Neuronal stem cell (in vitro differentiated cells): ENCODE results near the gene RSBN1. TPM values are rescaled to one million over a fixed set of nuclear protein-coding genes. Genes with fewer than 3 reads are reported as not detected.

ENCODE experiments used
- DNase-seq: peaks from one replicate; pipeline ENCODE4 v3.0.0-alpha.2; 2013; ENCODE audit warnings: low spot score
- H2AFZ ChIP-seq: one replicate; pipeline ENCODE4 v1.6.1; 2013; ENCODE audit warnings: mild to moderate bottlenecking, low read length, inconsistent platforms
- H2AK5ac ChIP-seq: 2 replicates; pipeline ENCODE4 v1.6.1; 2013; ENCODE audit warnings: low read depth, mild to moderate bottlenecking, inconsistent platforms, low read length, moderate library complexity, mixed read lengths
- H2BK120ac ChIP-seq: 2 replicates; pipeline ENCODE4 v1.6.1; 2013; ENCODE audit warnings: low read depth, mild to moderate bottlenecking, inconsistent platforms, low read length, moderate library complexity, mixed read lengths
- H2BK12ac ChIP-seq: one replicate; pipeline ENCODE4 v1.6.1; 2013; ENCODE audit warnings: low read length, inconsistent platforms
- H2BK15ac ChIP-seq: 2 replicates; pipeline ENCODE4 v1.6.1; 2013; ENCODE audit warnings: mild to moderate bottlenecking, low read length, inconsistent platforms, mixed read lengths
- H2BK5ac ChIP-seq: one replicate; pipeline ENCODE4 v1.6.1; 2013; ENCODE audit warnings: inconsistent platforms, mild to moderate bottlenecking, low read length, moderate library complexity
- H3K14ac ChIP-seq: one replicate; pipeline ENCODE4 v1.6.1; 2013; ENCODE audit warnings: low read length, inconsistent platforms
- H3K18ac ChIP-seq: 2 replicates; pipeline ENCODE4 v1.6.1; 2013; ENCODE audit warnings: low read length, inconsistent platforms
- H3K23ac ChIP-seq: 2 replicates; pipeline ENCODE4 v1.6.1; 2013; ENCODE audit warnings: low read depth, mild to moderate bottlenecking, mixed read lengths, low read length, inconsistent platforms; ENCODE audit not compliant: poor library complexity
- H3K27ac ChIP-seq: replicated peaks from 3 replicates; pipeline ENCODE4 v1.5.1; 2013; ENCODE audit warnings: low read length, inconsistent platforms
- H3K27me3 ChIP-seq, 3 experiments: 2 replicates each; pipeline ENCODE4 v1.6.1; 2013; ENCODE audit warnings: low read length in 3 of 3, mild to moderate bottlenecking in 2 of 3, inconsistent platforms in 1 of 3, low read depth in 1 of 3, mixed read lengths in 1 of 3, moderate library complexity in 1 of 3; ENCODE audit not compliant: control insufficient read depth in 3 of 3, insufficient read depth in 3 of 3
- H3K36me3 ChIP-seq, 2 donors: replicated peaks in 1 of 2; 2 replicates each; pipeline ENCODE4 v1.6.1; 2013; ENCODE audit warnings: low read length in 2 of 2; ENCODE audit not compliant: control insufficient read depth in 2 of 2, insufficient read depth in 2 of 2
- H3K4ac ChIP-seq: 2 replicates; pipeline ENCODE4 v1.6.1; 2013; ENCODE audit warnings: inconsistent platforms, mild to moderate bottlenecking, low read length, moderate library complexity
- H3K4me1 ChIP-seq, 2 donors: 1 replicate in 1 of 2; 2 replicates in 1 of 2; pipeline ENCODE4 v1.6.1; 2013; ENCODE audit warnings: low read length in 2 of 2, low read depth in 1 of 2; ENCODE audit not compliant: control insufficient read depth in 2 of 2, insufficient read depth in 1 of 2
- H3K4me2 ChIP-seq: one replicate; pipeline ENCODE4 v1.6.1; 2013; ENCODE audit warnings: mild to moderate bottlenecking, low read length, inconsistent platforms; ENCODE audit not compliant: insufficient read depth, poor library complexity, severe bottlenecking
- H3K4me3 ChIP-seq, 2 donors: 2 replicates each; pipeline ENCODE4 v1.5.1; 2013; ENCODE audit warnings: low read length in 2 of 2, mild to moderate bottlenecking in 2 of 2, inconsistent platforms in 1 of 2, moderate library complexity in 1 of 2
- H3K79me1 ChIP-seq: one replicate; pipeline ENCODE4 v1.6.1; 2013; ENCODE audit warnings: low read depth, mild to moderate bottlenecking, inconsistent platforms, low read length, moderate library complexity
- H3K9ac ChIP-seq: one replicate; pipeline ENCODE4 v1.6.1; 2013; ENCODE audit warnings: mild to moderate bottlenecking, low read depth, low read length, inconsistent platforms; ENCODE audit not compliant: poor library complexity
- H3K9me3 ChIP-seq, 2 donors: replicated peaks in 1 of 2; 2 replicates each; pipeline versions ENCODE3 to v1.6.1; 2013; ENCODE audit warnings: low read length in 2 of 2, mild to moderate bottlenecking in 2 of 2, inconsistent platforms in 1 of 2, low read depth in 1 of 2, mixed read lengths in 1 of 2, moderate library complexity in 1 of 2; ENCODE audit not compliant: control insufficient read depth in 2 of 2, insufficient read depth in 1 of 2
- H4K8ac ChIP-seq: one replicate; pipeline ENCODE4 v1.6.1; 2013; ENCODE audit warnings: low read depth, mild to moderate bottlenecking, inconsistent platforms, low read length, moderate library complexity
- H4K91ac ChIP-seq: one replicate; pipeline ENCODE4 v1.6.1; 2013; ENCODE audit warnings: low read length, low read depth, mild to moderate bottlenecking, inconsistent platforms; ENCODE audit not compliant: poor library complexity
- WGBS, 2 donors: extraction: QIAGEN DNeasy Blood & Tissue Kit; methylation state at CpG; one replicate each; pipeline ENCODE4 v1.1.7; 2013; ENCODE audit warnings: missing lambda C conversion rate in 2 of 2, mixed read lengths in 1 of 2; ENCODE audit not compliant: insufficient read length in 2 of 2, insufficient replicate concordance in 1 of 2; ENCODE audit errors: extremely low coverage in 2 of 2; 5-methylcytosine and 5-hydroxymethylcytosine counted together
- polyA plus RNA-seq, 2 experiments: library from polyadenylated mRNA; stranded (reverse); fragments of 200-250 nt; gene quantifications; one replicate each; pipeline ENCODE4 v1.2.3, GENCODE V29; 2013

The RSBN1 gene
- polyA plus RNA-seq (2013, experiment 1 of 2) = 16.0 TPM
- 17.4 TPM for polyA plus RNA-seq (2013, experiment 2 of 2)

GRCh38 chr1:113811888-113812660 is at the start of gene RSBN1:
TSS of gene RSBN1 (minus strand) at chr1:113812476. CDS start at chr1:113812412, 64 bp downstream.
- no peak within 1 kb of the TSS for H2BK12ac ChIP-seq
- H2BK15ac ChIP-seq = peak within 1 kb of the TSS; percentile 61
- peak within 1 kb of the TSS; percentile 96 for H3K23ac ChIP-seq
- peak within 1 kb of the TSS; percentile 96 for H3K9ac ChIP-seq
- no peak within 1 kb of the TSS for H3K4ac ChIP-seq
- H3K14ac ChIP-seq = peak within 1 kb of the TSS; percentile 99
- peak within 1 kb of the TSS; percentile 89 for H2AK5ac ChIP-seq
- peaks cover 1 to 4% of the 10 kb centered on the region in 2 donors for H3K4me1 ChIP-seq
- H2BK5ac ChIP-seq = no peak within 1 kb of the TSS
- peak within 1 kb of the TSS; percentile 95 for H2AFZ ChIP-seq
- no CpG with 5 or more reads among the region's 82 CpGs for WGBS, 2 donors
- H3K36me3 ChIP-seq = peaks cover 0 to 13% of the 10 kb centered on the region in 2 donors
- no peak within 1 kb of the TSS for H2BK120ac ChIP-seq
- H3K18ac ChIP-seq = peak within 1 kb of the TSS; percentile 78
- peak within 1 kb of the TSS; percentile 35 for H3K4me2 ChIP-seq
- H4K8ac ChIP-seq = peak within 1 kb of the TSS; percentile 21
- H3K4me3 ChIP-seq = peak within 1 kb of the TSS; percentile 92 to 100
- H3K79me1 ChIP-seq = peaks cover 4% of the 10 kb centered on the region
- no peaks in the 10 kb centered on the region for H3K27me3 ChIP-seq
- peak; percentile 98 for DNase-seq
- peak within 1 kb of the TSS; percentile 82 for H3K27ac ChIP-seq
- H4K91ac ChIP-seq = no peak within 1 kb of the TSS
- H3K9me3 ChIP-seq = peaks cover 0 to 11% of the 10 kb centered on the region in 2 donors

- Histone ChIP-seq H3K36me3 (no peaks in the 10 kb centered on the region), H3K27ac (no peak overlapping the region), H3K4ac (no peak overlapping the region), H3K79me1 (no peaks in the 10 kb centered on the region), H3K14ac (no peak overlapping the region), H3K9me3 (no peaks in the 10 kb centered on the region), H3K4me1 (no peaks in the 10 kb centered on the region), H2AK5ac (no peak overlapping the region), H3K9ac (no peak overlapping the region), H2BK120ac (no peak overlapping the region), H2BK15ac (no peak overlapping the region), H4K91ac (no peak overlapping the region), H2BK5ac (no peak overlapping the region), H2AFZ (no peak overlapping the region), H3K23ac (no peak overlapping the region), H3K4me2 (no peak overlapping the region), H2BK12ac (no peak overlapping the region), H4K8ac (no peak overlapping the region), H3K27me3 (no peaks in the 10 kb centered on the region), H3K4me3 (no peak overlapping the region), H3K18ac (no peak overlapping the region)
- DNase-seq = no peak
- WGBS, 2 donors = no CpG with 5 or more reads among the region's 5 CpGs
Measured at GRCh38 chr1:113861641-113862040, 49.4 kb upstream of the RSBN1 start.

- no peak overlapping the region for H3K4ac ChIP-seq
- H3K9ac ChIP-seq = no peak overlapping the region
- no peaks in the 10 kb centered on the region for H3K36me3 ChIP-seq
- H2BK120ac ChIP-seq = no peak overlapping the region
- H3K27me3 ChIP-seq = no peaks in the 10 kb centered on the region
- no peaks in the 10 kb centered on the region for H3K4me1 ChIP-seq
- no peak overlapping the region for H2AFZ ChIP-seq
- H4K91ac ChIP-seq = no peak overlapping the region
- no peak overlapping the region for H3K23ac ChIP-seq
- WGBS, 2 donors = no CpG with 5 or more reads among the region's 3 CpGs
- no peak overlapping the region for H2AK5ac ChIP-seq
- no peaks in the 10 kb centered on the region for H3K79me1 ChIP-seq
- no peak overlapping the region for H3K27ac ChIP-seq
- no peak overlapping the region for H3K4me2 ChIP-seq
- no peaks in the 10 kb centered on the region for H3K9me3 ChIP-seq
- no peak for DNase-seq
- no peak overlapping the region for H3K4me3 ChIP-seq
- no peak overlapping the region for H2BK5ac ChIP-seq
- H2BK12ac ChIP-seq = no peak overlapping the region
- no peak overlapping the region for H3K18ac ChIP-seq
- no peak overlapping the region for H3K14ac ChIP-seq
- H2BK15ac ChIP-seq = no peak overlapping the region
- H4K8ac ChIP-seq = no peak overlapping the region
Measured at GRCh38 chr1:113860891-113861290, 48.6 kb upstream of the RSBN1 start.

GRCh38 chr1:113859478-113860175 is 47.4 kb upstream of the RSBN1 start:
- Histone ChIP-seq H2BK15ac (no peak overlapping the region), H3K4me2 (no peak overlapping the region), H3K27ac (no peak overlapping the region), H2BK120ac (no peak overlapping the region), H2AK5ac (no peak overlapping the region), H2AFZ (no peak overlapping the region), H3K18ac (no peak overlapping the region), H4K8ac (no peak overlapping the region), H3K27me3 (no peaks in the 10 kb centered on the region), H4K91ac (no peak overlapping the region), H3K4ac (no peak overlapping the region), H3K36me3 (no peaks in the 10 kb centered on the region), H3K9ac (no peak overlapping the region), H3K9me3 (no peaks in the 10 kb centered on the region), H2BK5ac (no peak overlapping the region), H2BK12ac (no peak overlapping the region), H3K23ac (no peak overlapping the region), H3K4me3 (no peak overlapping the region), H3K4me1 (no peaks in the 10 kb centered on the region), H3K79me1 (no peaks in the 10 kb centered on the region), H3K14ac (no peak overlapping the region)
- DNase-seq = no peak
- WGBS, 2 donors = no CpG with 5 or more reads among the region's 3 CpGs
